HG03469 (cell line): ENCODE data around the gene PRR23E.

Source experiments
- ATAC-seq: cut with Tn5 transposase; IDR thresholded peaks from one replicate; pipeline ENCODE4 v1.9.1; 2021; ENCODE audit warnings: mild to moderate bottlenecking, moderate library complexity, moderate number of reproducible peaks; ENCODE audit not compliant: unreplicated experiment

PRR23E gene

GRCh38 chr3:127192576-127193232 is at the start of gene PRR23E:
TSS of gene PRR23E (plus strand) at chr3:127193131. CDS start at chr3:127196686, 3,555 bp downstream.
- ATAC-seq: no peak

- ATAC-seq: no peak
Measured at GRCh38 chr3:127143172-127143571, 49.8 kb upstream of the PRR23E start.

- no peak for ATAC-seq
Measured at GRCh38 chr3:127144631-127145030, 48.3 kb upstream of the PRR23E start.

- no peak for ATAC-seq
Measured at GRCh38 chr3:127145266-127145665, 47.7 kb upstream of the PRR23E start.

GRCh38 chr3:127147291-127147885 is 45.5 kb upstream of the PRR23E start:
- no peak for ATAC-seq

- ATAC-seq: no peak
Measured at GRCh38 chr3:127149621-127150310, 43.2 kb upstream of the PRR23E start.

- no peak for ATAC-seq
Measured at GRCh38 chr3:127150513-127151250, 42.2 kb upstream of the PRR23E start.

GRCh38 chr3:127151251-127151564 is 41.7 kb upstream of the PRR23E start:
- ATAC-seq: no peak

- ATAC-seq: no peak
Measured at GRCh38 chr3:127151992-127152650, 40.8 kb upstream of the PRR23E start.

- no peak for ATAC-seq
Measured at GRCh38 chr3:127152684-127153505, 40.0 kb upstream of the PRR23E start.

- no peak for ATAC-seq
Measured at GRCh38 chr3:127153506-127153815, 39.5 kb upstream of the PRR23E start.

- no peak for ATAC-seq
Measured at GRCh38 chr3:127156338-127157050, 36.4 kb upstream of the PRR23E start.

GRCh38 chr3:127157171-127157828 is 35.6 kb upstream of the PRR23E start:
- ATAC-seq: no peak

GRCh38 chr3:127158614-127159229 is 34.2 kb upstream of the PRR23E start:
- no peak for ATAC-seq

GRCh38 chr3:127159543-127159942 is 33.4 kb upstream of the PRR23E start:
- ATAC-seq: no peak

GRCh38 chr3:127161236-127161635 is 31.7 kb upstream of the PRR23E start:
- no peak for ATAC-seq

- ATAC-seq: no peak
Measured at GRCh38 chr3:127161973-127162579, 30.9 kb upstream of the PRR23E start.

- no peak for ATAC-seq
Measured at GRCh38 chr3:127162947-127163645, 29.8 kb upstream of the PRR23E start.
